ENCODE data around the gene VEGFA.

Gene VEGFA

DNA sequence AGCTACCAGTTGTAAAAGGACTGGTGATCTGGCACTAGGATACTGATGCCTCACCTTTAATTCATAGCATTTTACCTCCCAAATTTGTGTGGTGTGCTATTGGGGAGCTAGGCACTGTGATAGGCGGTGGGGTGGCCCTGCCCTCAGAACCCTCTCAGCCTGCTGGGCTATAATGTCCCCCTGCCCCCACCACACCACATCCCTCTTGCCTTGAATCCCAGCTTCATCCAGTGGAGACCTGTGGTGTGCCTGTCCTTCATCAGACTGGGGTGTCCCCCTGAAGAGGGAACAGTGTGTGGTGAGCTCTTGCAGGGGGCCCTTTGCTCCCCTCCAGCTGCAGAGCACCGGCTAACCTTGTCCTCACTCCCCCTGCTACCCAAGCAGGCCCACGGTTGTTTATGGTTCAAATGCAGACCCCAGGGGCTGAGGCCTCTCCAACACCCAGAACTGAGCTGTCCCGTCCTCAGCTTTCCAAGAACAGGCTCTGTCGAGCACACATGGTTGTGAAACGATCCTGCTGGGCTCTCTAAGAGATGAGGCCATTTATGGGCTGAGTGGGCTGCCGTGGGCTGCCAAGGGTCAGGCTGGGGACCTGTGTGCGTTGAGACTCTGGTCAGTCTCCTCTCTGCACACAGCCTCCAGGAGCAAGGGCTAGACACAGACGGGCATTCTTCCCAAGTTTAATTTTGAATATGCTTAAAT, 26.9 kb upstream of the VEGFA start:
- Histone ChIP-seq H3K4me1 (ENCODE audit: low read depth, poor library complexity, severe bottlenecking) (peaks cover 13% of the 10 kb centered on the region), H3K27me3 (ENCODE audit: insufficient read depth, low read depth) (no peaks in the 10 kb centered on the region), H4K20me1 (ENCODE audit: insufficient read depth) (no peaks in the 10 kb centered on the region), H3K4me3 (IDR thresholded peaks at IDR 0.05; ENCODE audit: insufficient read depth, low read depth, low read length) (no peak overlapping the region), H3K4me2 (no peak overlapping the region), H2AFZ (ENCODE audit: low read depth) (no peak overlapping the region), H3K9ac (no peak overlapping the region), H3K27ac (no peak overlapping the region), H3K36me3 (ENCODE audit: insufficient read depth) (no peaks in the 10 kb centered on the region), H3K79me2 (ENCODE audit: insufficient read depth, low read depth) (no peaks in the 10 kb centered on the region)
- TF ChIP-seq, protein P1, sequence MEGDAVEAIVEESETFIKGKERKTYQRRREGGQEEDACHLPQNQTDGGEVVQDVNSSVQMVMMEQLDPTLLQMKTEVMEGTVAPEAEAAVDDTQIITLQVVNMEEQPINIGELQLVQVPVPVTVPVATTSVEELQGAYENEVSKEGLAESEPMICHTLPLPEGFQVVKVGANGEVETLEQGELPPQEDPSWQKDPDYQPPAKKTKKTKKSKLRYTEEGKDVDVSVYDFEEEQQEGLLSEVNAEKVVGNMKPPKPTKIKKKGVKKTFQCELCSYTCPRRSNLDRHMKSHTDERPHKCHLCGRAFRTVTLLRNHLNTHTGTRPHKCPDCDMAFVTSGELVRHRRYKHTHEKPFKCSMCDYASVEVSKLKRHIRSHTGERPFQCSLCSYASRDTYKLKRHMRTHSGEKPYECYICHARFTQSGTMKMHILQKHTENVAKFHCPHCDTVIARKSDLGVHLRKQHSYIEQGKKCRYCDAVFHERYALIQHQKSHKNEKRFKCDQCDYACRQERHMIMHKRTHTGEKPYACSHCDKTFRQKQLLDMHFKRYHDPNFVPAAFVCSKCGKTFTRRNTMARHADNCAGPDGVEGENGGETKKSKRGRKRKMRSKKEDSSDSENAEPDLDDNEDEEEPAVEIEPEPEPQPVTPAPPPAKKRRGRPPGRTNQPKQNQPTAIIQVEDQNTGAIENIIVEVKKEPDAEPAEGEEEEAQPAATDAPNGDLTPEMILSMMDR (conservative IDR thresholded peaks at IDR 0.05; ENCODE audit: low read depth, low read length) = no peak

DNA sequence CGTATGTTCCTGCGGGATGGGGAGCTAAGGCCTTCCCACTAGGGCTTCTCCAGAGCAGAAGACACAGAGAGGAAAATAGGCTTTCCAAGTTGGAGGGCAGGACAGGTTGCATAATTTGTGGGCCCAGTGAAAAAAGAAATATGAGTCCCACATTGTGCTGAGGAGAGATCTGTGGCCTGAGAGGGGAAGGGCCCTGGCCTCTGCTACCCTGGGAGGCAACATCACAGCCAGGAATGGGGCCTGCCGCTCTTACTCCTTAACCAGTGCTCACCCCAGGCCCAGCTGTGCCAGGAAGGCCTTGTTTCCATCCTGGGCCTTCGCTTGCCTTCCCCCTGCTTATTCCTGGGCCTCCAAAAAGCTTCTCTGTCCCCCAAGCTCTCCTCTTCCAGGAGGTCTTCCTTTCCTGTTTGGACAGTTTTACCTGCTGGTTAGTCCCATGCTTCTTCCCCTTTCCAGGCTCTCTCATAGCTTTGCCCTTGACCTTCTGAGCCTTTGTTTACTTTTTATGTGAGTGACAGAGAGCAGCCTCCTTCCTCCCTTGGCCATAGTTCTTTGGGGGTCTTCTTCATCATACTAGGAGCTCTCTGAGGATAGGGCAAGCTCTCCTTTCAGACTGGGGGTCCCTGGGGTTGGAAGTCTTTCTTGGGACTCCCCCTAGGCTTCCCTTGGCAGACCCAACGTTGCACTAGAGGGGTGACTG, 26.2 kb upstream of the VEGFA start:
- Histone ChIP-seq H3K27me3 (ENCODE audit: insufficient read depth, low read depth) (no peaks in the 10 kb centered on the region), H3K9ac (no peak overlapping the region), H3K36me3 (ENCODE audit: insufficient read depth) (no peaks in the 10 kb centered on the region), H3K4me1 (ENCODE audit: low read depth, poor library complexity, severe bottlenecking) (peaks cover 13% of the 10 kb centered on the region), H3K4me2 (no peak overlapping the region), H2AFZ (ENCODE audit: low read depth) (no peak overlapping the region), H3K4me3 (IDR thresholded peaks at IDR 0.05; ENCODE audit: insufficient read depth, low read depth, low read length) (no peak overlapping the region), H3K27ac (no peak overlapping the region), H3K79me2 (ENCODE audit: insufficient read depth, low read depth) (no peaks in the 10 kb centered on the region), H4K20me1 (ENCODE audit: insufficient read depth) (no peaks in the 10 kb centered on the region)
- TF ChIP-seq, protein P1 (conservative IDR thresholded peaks at IDR 0.05; ENCODE audit: low read depth, low read length) = no peak

DNA sequence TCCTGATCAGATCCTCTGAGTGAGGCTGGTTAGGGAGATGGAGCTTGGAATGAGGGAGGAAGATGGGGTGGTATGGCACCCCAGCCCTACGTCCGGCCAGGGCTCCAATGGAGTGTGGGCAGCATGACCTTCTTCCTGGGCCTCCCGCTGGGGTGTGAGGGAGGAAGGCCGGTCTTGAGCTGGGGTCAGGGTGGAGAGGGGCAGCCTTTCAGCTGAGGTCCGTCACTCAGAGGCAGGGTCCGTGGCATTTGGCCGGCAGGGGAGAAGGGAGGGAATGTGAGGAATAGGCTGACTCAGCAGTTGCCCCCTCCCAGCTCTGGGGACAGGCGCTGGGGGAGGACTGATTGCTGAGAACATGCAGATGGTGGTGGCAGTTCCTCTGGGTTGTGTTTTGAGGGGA, 25.5 kb upstream of the VEGFA start:
- peaks cover 13% of the 10 kb centered on the region for H3K4me1 ChIP-seq (ENCODE audit: low read depth, poor library complexity, severe bottlenecking)

DNA sequence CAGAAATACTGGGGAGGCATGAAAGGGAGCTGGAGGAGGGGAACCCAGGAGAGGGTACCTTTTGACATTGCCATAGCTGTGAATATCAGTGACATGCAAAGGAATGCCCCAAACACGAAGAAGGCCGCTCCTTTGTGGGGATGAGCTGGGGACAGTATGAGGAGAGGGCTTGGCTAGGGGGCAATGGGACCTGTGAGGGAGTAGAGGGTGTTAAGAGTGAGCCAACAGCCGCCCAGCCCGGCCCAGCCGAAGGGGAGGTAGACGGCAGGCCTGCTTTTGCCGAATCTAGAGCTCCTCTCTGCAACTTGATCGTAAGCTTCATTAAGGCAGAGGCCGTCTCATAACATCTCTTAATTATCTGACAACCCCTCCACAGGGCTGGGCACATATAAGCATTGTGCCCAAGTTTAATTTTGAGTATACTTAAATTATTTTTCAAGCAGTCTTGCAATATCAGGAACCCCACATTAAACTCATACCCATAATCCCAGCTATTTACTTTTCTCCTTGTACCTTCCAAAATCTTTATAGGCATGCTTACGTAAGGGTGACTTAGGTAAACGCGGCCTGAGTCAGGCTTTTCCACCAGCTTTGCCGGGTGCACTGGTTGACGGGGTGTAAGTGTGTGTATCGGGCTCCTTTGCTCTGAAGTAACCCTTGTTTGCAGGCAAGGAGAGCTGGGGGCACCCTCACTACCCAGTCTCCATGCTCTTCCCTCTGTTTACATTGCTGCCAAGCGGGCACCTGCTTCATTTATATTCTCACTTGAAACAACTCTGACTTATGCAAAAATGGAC, 24.9 kb upstream of the VEGFA start:
- no peaks in the 10 kb centered on the region for H3K27me3 ChIP-seq (ENCODE audit: insufficient read depth, low read depth)
- H3K27ac ChIP-seq = no peak overlapping the region
- peaks cover 10% of the 10 kb centered on the region for H3K4me1 ChIP-seq (ENCODE audit: low read depth, poor library complexity, severe bottlenecking)
- TF ChIP-seq, protein P1 (conservative IDR thresholded peaks at IDR 0.05; ENCODE audit: low read depth, low read length) = no peak
- no peaks in the 10 kb centered on the region for H3K79me2 ChIP-seq (ENCODE audit: insufficient read depth, low read depth)
- no peaks in the 10 kb centered on the region for H4K20me1 ChIP-seq (ENCODE audit: insufficient read depth)
- no peak overlapping the region for H3K4me3 ChIP-seq (IDR thresholded peaks at IDR 0.05; ENCODE audit: insufficient read depth, low read depth, low read length)
- H3K9ac ChIP-seq = no peak overlapping the region
- H3K36me3 ChIP-seq (ENCODE audit: insufficient read depth) = no peaks in the 10 kb centered on the region
- no peak overlapping the region for H3K4me2 ChIP-seq
- no peak overlapping the region for H2AFZ ChIP-seq (ENCODE audit: low read depth)

More for the DNA sequence above, 25.5 kb upstream of the VEGFA start:
- TF ChIP-seq, protein P1 (conservative IDR thresholded peaks at IDR 0.05; ENCODE audit: low read depth, low read length) = no peak
- no peak overlapping the region for H3K27ac ChIP-seq
- no peak overlapping the region for H2AFZ ChIP-seq (ENCODE audit: low read depth)
- no peak overlapping the region for H3K9ac ChIP-seq
- H3K4me2 ChIP-seq = no peak overlapping the region
- H4K20me1 ChIP-seq (ENCODE audit: insufficient read depth) = no peaks in the 10 kb centered on the region
- no peak overlapping the region for H3K4me3 ChIP-seq (IDR thresholded peaks at IDR 0.05; ENCODE audit: insufficient read depth, low read depth, low read length)
- no peaks in the 10 kb centered on the region for H3K36me3 ChIP-seq (ENCODE audit: insufficient read depth)
- no peaks in the 10 kb centered on the region for H3K27me3 ChIP-seq (ENCODE audit: insufficient read depth, low read depth)
- no peaks in the 10 kb centered on the region for H3K79me2 ChIP-seq (ENCODE audit: insufficient read depth, low read depth)
